Erythroblast (primary cell): ENCODE data around the gene CHMP6.
A peak's percentile ranks its signal among the peaks of the same experiment; 100 is the strongest.

Experiments
- DNase-seq, 2 experiments: peaks; one replicate each; lab custom pipeline; 2025; lab: John Stamatoyannopoulos, UW
- GATA1 ChIP-seq: IDR thresholded peaks from 2 replicates; pipeline ENCODE4 v1.6.1; 2011; ENCODE audit warnings: low read depth, mild to moderate bottlenecking, control low read depth, low read length, moderate library complexity
- POLR2A ChIP-seq: IDR thresholded peaks from 2 replicates; pipeline ENCODE4 v1.6.1; 2011; ENCODE audit warnings: mild to moderate bottlenecking, low read length

Gene CHMP6

DNA sequence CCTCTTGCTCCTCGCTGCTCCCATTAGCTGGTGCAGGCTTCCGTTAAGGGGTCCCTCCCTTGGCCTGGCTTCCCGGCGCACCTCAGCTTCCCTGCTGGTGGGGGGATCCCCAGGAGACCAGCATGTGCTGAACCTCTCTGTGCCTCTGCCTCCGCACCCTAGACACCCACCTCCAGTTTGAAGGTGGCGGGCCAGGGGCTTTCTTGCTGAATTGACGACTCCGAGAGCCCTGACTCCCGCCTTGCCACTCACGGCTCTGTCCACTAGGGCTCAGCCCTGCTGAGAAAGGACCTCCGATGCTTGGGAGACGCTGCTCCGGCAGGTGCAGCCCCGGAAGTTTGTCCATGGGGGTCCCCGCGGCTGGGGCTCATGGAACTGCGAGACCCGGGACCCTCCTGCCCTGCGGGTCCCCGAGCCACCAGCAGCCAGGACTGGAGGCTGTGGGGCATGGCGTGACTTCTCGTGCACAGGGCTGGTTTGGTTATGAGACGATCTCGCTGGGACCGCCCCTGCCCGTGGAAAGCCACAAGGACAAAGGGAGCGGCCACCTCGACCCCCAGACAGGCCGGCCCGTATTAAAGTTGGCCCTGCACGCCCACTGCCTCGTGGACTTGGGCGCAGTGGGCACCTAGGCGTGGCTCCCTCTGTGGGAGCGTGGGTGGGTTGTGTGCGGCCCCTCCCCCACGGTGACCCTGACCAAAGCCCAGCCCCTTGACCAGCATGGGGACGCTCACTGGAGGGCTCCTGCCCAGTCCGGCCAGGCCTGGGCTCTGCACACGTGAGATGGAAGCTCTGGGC, 8.1 kb downstream of the CHMP6 start:
- TF ChIP-seq GATA1: no peak
- no peak for DNase-seq

DNA sequence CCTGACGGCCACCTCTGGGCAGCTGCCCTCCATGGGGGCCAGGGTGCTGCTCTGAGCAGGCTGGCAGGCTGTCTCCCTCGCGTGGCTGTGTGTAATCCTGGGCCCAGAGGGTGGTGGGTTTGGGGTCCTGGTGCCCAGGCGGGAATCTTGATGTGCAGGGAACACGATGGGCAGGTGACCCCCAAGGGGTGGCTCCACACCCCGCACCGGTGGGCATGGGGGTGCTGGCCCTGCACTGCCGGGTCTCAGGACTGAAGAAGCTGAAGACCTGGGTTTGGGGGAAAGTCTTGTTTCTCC, 8.6 kb downstream of the CHMP6 start:
- TF ChIP-seq POLR2A (no peak), GATA1 (no peak)
- DNase-seq: no peak

DNA sequence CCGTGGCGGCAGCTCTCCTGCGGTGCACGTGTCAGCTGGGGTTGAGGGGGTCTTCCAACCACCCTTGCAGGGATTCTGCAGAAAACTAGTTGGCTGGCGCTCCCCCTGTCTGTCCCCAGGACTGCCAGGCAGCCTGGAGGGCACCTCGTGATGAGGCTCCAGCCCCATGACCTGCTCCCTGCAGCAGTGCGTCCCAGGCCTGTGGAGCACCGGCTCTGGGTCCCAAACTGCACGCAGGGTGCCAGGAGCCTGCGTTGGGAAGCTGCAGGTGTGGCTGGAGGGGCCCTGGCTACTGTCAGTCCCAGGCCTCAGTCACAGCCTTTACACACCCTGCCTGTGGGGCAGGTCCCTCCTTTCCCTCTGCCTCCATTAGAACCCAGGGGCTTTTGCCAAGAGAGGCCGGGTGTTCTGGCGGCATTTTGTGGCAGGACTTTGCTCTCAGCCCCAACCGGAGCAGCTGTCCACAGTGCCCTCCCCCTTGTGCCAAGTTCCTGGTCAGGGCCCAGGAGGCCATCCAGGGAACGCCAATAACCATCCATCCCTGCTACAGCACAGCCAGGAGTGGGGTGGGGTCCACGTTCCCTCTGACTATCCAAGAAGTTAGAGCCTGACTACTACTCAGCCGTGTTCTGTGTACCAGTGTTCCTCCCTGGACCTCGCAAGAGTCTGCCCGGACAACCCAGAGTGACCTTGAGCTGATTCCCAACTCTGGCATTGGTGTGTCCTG, 9.2 kb downstream of the CHMP6 start:
- no peak for DNase-seq
- no peak for TF ChIP-seq GATA1
- TF ChIP-seq POLR2A: no peak

DNA sequence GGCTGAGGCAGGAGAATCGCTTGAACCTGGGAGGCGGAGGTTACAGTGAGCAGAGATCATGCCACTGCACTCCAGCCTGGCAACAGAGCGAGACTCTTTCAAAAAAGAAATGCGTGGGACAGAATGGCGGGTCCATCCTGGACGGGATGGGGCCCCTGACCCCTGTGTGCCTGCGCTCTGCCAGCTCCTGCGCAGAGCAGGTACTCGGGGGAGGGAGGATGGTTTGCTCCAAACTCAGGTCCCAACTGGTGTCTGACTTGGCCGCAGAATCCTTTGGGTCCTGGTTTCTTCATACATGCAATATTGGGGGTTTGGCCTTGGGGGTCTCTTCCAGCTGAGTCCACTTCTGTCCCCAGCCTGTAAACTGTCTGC, 10.4 kb downstream of the CHMP6 start:
- TF ChIP-seq POLR2A (no peak), GATA1 (no peak)
- no peak for DNase-seq

DNA sequence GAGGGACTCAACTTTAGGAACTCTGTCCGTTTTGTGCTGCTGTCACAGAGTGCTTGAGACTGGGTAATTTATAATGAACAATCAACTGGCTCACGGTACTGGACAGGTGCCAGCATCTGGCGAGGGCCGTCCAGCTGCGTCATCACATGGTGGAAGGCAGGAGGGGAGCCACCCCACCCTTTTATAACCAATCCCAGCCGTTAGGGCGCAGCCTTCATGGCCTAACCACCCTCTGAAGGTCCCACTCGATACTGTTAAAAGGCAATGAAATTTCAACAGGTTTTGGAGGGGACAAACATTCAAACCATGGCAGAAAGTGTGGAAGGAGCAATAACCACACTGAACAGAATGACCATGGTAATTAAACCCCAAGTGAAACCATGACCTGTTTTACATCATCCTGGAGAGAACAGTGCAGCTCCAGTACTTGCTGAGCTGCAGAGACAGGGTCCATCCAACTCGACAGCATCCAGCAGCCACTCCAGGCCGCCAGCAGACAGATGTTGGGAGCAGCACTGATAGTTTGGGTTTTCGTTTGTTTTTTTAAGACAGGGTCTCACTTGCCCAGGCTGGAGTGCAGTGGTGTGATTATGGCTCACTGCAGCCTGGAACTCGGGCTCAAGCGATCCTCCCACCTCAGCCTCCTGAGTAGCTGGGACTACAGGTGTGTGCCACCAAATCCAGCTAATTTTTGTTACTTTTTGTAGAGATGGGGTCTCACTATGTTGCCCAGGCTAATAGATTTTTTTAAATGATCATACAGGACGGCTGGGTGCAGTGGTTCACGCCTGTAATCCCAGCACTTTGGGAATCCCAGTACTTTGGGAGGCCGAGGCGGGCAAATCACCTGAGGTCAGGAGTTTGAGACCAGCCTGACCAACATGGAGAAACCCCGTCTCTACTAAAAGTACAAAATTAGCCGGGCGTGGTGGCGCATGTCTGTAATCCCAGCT, 11.0 kb downstream of the CHMP6 start:
- peak; percentile 81 to 86 for DNase-seq
- TF ChIP-seq POLR2A (peak; percentile 49), GATA1 (no peak)

DNA sequence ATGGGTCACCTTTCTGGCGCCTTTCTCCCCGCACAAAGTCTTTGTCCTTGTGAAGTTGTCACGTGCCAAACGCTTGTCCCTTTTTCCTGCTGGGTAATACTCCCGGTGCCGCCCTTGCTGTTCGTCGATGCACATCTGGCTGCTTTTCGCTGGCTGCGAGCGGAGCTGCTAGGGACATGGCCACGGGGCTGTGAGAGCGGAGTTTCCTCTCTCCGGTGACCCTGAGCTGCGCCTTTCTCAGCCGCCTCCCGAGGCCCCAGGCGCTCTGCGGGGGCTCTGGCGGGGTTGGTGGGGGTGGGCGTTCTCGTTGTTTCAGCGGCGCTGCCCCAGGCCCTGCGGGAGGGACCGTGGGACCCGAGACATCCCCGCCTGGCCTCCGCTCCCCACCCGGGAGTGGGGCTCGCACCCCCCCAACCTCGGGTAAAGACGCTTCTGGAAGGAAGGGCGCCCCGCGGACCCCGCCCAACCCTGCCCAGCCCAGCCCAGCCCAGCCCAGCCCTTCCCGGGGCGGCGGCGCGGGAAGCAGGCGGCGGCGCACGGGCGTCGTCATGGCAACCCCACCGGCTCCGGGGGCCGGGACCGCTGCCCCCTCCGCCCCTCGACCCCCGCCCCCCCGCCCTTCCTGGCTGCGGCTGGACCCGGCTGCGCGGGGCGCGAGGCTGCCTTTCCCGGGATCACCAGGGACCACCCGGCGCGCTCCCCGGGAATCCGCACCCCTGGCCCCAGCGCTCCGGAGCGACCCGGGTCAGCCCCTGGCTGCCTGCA, 12.3 kb downstream of the CHMP6 start:
- TF ChIP-seq GATA1 (no peak), POLR2A (no peak)

DNA sequence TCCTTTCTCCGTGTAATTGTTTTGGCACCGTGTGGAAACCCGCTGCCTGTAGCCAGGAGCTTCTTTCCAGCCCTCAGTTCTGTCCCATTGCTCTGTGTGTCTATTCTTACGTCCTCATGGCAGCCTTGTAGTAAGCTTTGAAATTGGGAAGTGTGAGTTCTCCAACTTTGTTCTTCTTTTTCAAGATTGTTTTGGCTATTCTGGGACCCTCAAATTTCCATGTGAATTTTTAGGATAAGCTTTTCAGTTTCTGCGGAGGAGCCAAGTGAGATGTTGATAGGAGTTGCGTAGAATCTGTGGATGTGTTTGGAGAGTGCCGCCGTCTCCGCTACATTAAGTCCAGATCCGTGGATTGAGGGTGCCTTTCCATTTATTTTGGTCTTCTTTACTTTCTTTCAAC, 15.2 kb downstream of the CHMP6 start:
- DNase-seq: no peak
- TF ChIP-seq GATA1 (no peak), POLR2A (no peak)

More for the DNA sequence above, 12.3 kb downstream of the CHMP6 start:
- DNase-seq: peak; percentile 27 to 38

DNA sequence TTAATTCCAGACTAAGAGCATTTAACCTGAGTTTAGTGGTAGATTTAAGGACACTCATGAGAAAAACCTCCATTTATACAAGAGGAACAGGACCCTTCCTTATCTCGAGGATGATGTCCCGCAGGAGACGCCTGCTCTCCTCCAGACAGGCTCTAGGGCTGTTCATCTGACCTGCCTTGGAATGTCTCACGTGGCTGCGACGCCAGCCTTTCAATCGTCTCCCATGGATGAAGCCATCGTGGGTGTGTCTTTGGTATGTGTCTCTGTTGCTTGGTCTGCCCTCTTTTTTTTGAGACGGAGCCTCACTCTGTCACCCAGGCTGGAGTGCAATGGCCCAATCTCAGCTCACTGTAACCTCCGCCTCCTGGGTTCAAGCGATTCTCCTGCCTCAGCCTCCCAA, 16.5 kb downstream of the CHMP6 start:
- no peak for DNase-seq
- TF ChIP-seq GATA1: no peak
- TF ChIP-seq POLR2A: no peak

DNA sequence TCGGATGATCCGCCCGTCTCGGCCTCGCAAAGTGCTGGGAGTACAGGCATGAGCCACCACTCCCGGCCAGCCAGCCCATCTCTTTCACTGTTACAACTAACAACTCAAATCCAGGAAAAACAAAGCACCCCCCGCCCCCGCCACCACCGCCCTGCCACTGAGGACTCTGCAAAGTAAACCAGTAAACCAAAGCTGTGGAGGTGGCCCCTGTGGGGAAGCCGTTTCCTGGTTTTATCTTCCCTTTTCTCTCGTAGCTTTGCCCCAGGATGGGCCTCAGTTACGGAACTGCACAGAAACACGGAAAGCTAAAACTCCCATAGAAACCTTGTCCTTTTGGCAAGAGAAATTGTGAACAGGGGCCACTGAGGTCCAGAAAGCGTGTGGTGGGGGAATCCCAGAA, 17.5 kb downstream of the CHMP6 start:
- DNase-seq: no peak
- TF ChIP-seq GATA1 (no peak), POLR2A (no peak)

DNA sequence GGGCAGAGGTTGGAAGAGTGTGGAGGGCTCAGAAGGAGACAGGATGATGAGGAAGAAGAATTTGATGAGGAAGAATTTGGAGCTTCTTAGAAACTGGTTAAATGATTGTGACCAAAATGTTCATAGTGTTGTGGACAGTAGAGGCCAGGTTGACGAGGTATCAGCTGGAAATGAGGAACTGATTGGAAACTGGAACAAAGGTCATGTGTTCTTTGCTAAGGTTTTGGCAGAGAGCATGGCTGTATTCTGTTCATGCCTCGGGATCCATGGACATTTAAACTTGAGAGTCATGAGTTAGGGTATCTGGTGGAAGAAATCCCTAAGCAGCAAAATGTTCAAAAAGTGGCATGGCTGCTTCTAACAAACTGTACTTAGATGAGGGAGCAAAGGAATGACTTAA, 19.3 kb downstream of the CHMP6 start:
- no peak for TF ChIP-seq GATA1
- TF ChIP-seq POLR2A: no peak

DNA sequence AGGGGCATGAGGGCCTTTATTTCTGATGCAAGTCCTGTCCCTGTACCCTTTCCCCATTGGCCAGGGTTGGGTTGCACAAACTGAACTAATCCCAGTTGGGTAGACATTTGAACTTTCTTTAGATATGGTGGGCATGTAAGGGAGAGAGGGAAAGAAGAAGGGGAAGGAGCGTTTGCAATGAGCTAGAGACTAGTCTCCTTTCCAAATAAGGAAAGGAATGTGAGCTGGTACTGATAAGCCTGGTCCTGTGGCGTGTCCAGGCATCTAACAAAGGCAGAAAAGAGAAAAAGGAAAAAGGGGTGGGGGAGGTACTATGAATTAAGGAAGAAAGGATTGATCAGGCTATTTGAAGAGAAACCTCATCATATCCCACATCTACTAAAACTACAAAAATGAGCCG, 20.3 kb downstream of the CHMP6 start:
- TF ChIP-seq GATA1 (no peak), POLR2A (no peak)
- DNase-seq: no peak

More for the DNA sequence above, 19.3 kb downstream of the CHMP6 start:
- no peak for DNase-seq

DNA sequence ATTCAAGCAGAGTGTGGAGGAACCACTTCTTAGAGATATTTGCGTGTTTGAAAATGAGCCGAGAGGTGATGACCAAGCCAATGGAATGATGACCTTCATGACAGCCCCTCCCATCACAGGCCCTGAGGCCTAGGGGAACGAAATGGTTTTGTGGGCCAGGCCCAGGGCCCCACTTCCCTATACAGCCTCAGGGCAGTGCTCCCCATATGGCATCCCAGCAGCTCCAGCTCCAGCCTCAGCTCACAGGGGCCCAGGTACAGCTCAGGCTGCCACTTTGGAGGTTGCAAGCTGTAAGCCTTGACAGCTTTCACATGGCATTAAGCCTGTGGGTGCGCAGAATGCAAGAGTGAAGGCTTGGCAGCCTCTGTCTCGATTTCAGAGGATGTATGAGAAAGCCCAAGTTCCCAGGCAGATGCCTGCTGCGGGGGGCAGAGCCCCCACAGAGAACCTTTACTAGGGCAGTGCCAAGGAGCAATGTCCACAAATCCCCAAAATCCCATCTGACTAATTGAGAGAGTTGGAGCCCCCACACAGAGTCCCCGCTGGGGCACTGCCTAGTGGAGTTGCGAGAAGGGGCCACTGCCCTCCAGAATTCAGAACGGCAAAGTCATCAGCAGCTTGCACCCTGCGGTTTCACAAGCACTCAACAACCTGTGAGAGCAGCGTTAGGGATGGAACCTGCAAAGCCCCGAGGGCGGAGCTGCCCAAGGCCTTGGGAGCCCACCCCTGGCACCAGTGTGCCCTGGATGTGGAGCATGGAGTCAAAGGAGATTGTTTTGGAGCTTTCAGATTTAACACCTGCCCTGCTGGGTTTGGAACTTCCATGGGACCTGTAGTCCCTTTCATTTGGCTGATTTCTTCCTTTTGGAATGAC, 21.2 kb downstream of the CHMP6 start:
- no peak for DNase-seq
- TF ChIP-seq GATA1: no peak
- no peak for TF ChIP-seq POLR2A
